ENCODE data around the gene TUT4. TPM values are rescaled to one million over a fixed set of nuclear protein-coding genes. Genes with fewer than 3 reads are reported as not detected.

The TUT4 gene
- total RNA-seq, 1 experiment from 2014 or later, result 71.2 TPM

DNA sequence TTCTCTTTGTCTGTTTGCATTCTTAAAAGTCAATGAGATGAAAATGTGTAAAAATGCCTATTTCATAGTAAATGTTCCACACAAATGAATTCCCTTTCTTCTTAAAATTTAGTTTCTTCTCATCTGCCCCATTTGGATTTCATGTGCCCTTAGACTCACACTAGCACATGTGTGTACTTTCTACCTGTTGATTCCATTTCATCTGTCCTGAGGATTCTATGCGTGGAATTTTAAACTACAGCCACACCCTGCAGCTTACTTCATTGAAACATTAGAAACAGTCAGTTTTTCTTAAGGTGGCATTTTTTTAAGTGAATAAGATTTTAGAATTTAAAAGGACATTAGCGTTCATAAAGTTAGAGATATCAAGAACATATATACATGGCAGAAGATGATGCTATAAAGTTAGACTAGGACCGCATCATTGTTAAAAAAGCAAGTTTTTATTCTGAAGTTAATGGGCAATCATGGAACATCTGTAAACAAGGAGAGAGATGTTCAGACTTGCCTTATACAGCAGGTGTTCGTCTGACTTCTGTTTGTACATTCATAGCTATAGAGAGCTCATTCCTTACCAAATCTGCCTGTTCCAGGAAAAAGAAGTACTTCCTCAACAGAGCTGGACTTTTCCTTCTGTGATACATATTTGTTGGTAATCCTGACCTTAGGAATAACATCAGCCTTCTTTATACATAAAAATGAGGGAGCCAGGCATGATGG, 3.9 kb upstream of the TUT4 start:
- no TSS peak for BruUV-seq (replicated peaks)
- intact Hi-C loops (cut with micrococcal nuclease; ENCODE audit: unreplicated experiment), result no loop called here
- Histone ChIP-seq H3K27ac (ENCODE audit: low read depth, low read length, poor library complexity, severe bottlenecking) (no peak overlapping the region), H3K27me3 (replicated peaks; ENCODE audit: insufficient read depth, low read depth, low read length, poor library complexity) (no peaks in the 10 kb centered on the region), H3K4me1 (ENCODE audit: insufficient read depth, low read length, poor library complexity, severe bottlenecking) (peaks cover 7% of the 10 kb centered on the region), H3K9me3 (ENCODE audit: low read depth, low read length, poor library complexity, severe bottlenecking) (no peaks in the 10 kb centered on the region), H3K36me3 (ENCODE audit: insufficient read depth, low read length, poor library complexity, severe bottlenecking) (no peaks in the 10 kb centered on the region), H3K4me3 (ENCODE audit: low read depth, low read length, poor library complexity, severe bottlenecking) (no peak overlapping the region)
- DNase-seq (ENCODE audit: low spot score), result no peak
- POLR2A ChIA-PET (ENCODE audit: low non-redundant PET), result no interaction called here
- no peak for TF ChIP-seq CTCF (conservative IDR thresholded peaks at IDR 0.05; ENCODE audit: low read depth, low read length)
- TF ChIP-seq EZH2 (IDR thresholded peaks at IDR 0.05; ENCODE audit: borderline replicate concordance, low read depth, low read length, poor library complexity, severe bottlenecking), result no peak
- CTCF ChIA-PET, result no interaction called here

GRCh38 chr1:52554756-52555155, 1.9 kb upstream of the TUT4 start:
- ChIA-PET CTCF (no interaction called here), POLR2A (ENCODE audit: low non-redundant PET) (no interaction called here)
- H3K4me1 ChIP-seq (ENCODE audit: insufficient read depth, low read length, poor library complexity, severe bottlenecking), result peaks cover 13% of the 10 kb centered on the region
- BruUV-seq (replicated peaks), result no TSS peak
- no peak for DNase-seq (ENCODE audit: low spot score)
- no peak overlapping the region for H3K4me3 ChIP-seq (ENCODE audit: low read depth, low read length, poor library complexity, severe bottlenecking)
- no peaks in the 10 kb centered on the region for H3K36me3 ChIP-seq (ENCODE audit: insufficient read depth, low read length, poor library complexity, severe bottlenecking)
- H3K27ac ChIP-seq (ENCODE audit: low read depth, low read length, poor library complexity, severe bottlenecking), result no peak overlapping the region
- H3K27me3 ChIP-seq (replicated peaks; ENCODE audit: insufficient read depth, low read depth, low read length, poor library complexity), result no peaks in the 10 kb centered on the region
- TF ChIP-seq CTCF (conservative IDR thresholded peaks at IDR 0.05; ENCODE audit: low read depth, low read length), result no peak
- no peak for TF ChIP-seq EZH2 (IDR thresholded peaks at IDR 0.05; ENCODE audit: borderline replicate concordance, low read depth, low read length, poor library complexity, severe bottlenecking)
- intact Hi-C loops (cut with micrococcal nuclease; ENCODE audit: unreplicated experiment), result loop anchor here (5.0 kb wide), 1 partner anchor 132 kb away; no protein-coding TSS in a partner anchor
- no peaks in the 10 kb centered on the region for H3K9me3 ChIP-seq (ENCODE audit: low read depth, low read length, poor library complexity, severe bottlenecking)

GRCh38 chr1:52554267-52554640, 1.4 kb upstream of the TUT4 start:
- intact Hi-C loops (cut with micrococcal nuclease; ENCODE audit: unreplicated experiment), result loop anchor here (5.0 kb wide), 1 partner anchor 132 kb away; no protein-coding TSS in a partner anchor
- Histone ChIP-seq H3K36me3 (ENCODE audit: insufficient read depth, low read length, poor library complexity, severe bottlenecking) (no peaks in the 10 kb centered on the region), H3K9me3 (ENCODE audit: low read depth, low read length, poor library complexity, severe bottlenecking) (no peaks in the 10 kb centered on the region), H3K27ac (ENCODE audit: low read depth, low read length, poor library complexity, severe bottlenecking) (no peak overlapping the region), H3K4me3 (ENCODE audit: low read depth, low read length, poor library complexity, severe bottlenecking) (peak overlapping the region; percentile 96), H3K4me1 (ENCODE audit: insufficient read depth, low read length, poor library complexity, severe bottlenecking) (peaks cover 13% of the 10 kb centered on the region), H3K27me3 (replicated peaks; ENCODE audit: insufficient read depth, low read depth, low read length, poor library complexity) (no peaks in the 10 kb centered on the region)
- ChIA-PET CTCF (no interaction called here), POLR2A (ENCODE audit: low non-redundant PET) (no interaction called here)
- DNase-seq (ENCODE audit: low spot score), result no peak
- BruUV-seq (replicated peaks), result TSS peak; percentile 70
- no peak for TF ChIP-seq CTCF (conservative IDR thresholded peaks at IDR 0.05; ENCODE audit: low read depth, low read length)
- no peak for TF ChIP-seq EZH2 (IDR thresholded peaks at IDR 0.05; ENCODE audit: borderline replicate concordance, low read depth, low read length, poor library complexity, severe bottlenecking)
